GM21381 (cell line): Measurements from ENCODE around the gene ZNF580.

Experiments
- ATAC-seq: cut with Tn5 transposase; IDR thresholded peaks from one replicate; pipeline ENCODE4 v1.9.1; 2021; ENCODE audit warnings: mild to moderate bottlenecking, moderate library complexity; ENCODE audit not compliant: unreplicated experiment

The ZNF580 gene

GRCh38 chr19:55622242-55622969 is 18.4 kb upstream of the ZNF580 start:
- no peak for ATAC-seq

- ATAC-seq = no peak
These were observed 17.7 kb upstream of the ZNF580 start for GRCh38 chr19:55623130-55623529.

- ATAC-seq = no peak
These were observed 17.2 kb upstream of the ZNF580 start for GRCh38 chr19:55623561-55623960.

- ATAC-seq = no peak
These were observed 16.4 kb upstream of the ZNF580 start, which contains the start of gene ZNF784 for GRCh38 chr19:55624109-55625003. Gene ZNF784 (minus strand): TSS chr19:55624566. CDS start chr19:55624561, 5 bp downstream.

- ATAC-seq = no peak
These were observed 15.8 kb upstream of the ZNF580 start for GRCh38 chr19:55625004-55625326.

GRCh38 chr19:55626350-55626749 is 14.5 kb upstream of the ZNF580 start:
- no peak for ATAC-seq

- ATAC-seq = no peak
These were observed 8.4 kb upstream of the ZNF580 start for GRCh38 chr19:55632463-55632834.

- ATAC-seq = no peak
These were observed 6.9 kb upstream of the ZNF580 start for GRCh38 chr19:55633861-55634260.

GRCh38 chr19:55635334-55635717 is 5.5 kb upstream of the ZNF580 start:
- no peak for ATAC-seq

GRCh38 chr19:55635856-55636440 is 4.9 kb upstream of the ZNF580 start:
- ATAC-seq = no peak

GRCh38 chr19:55636723-55637122 is 4.1 kb upstream of the ZNF580 start:
- no peak for ATAC-seq

- no peak for ATAC-seq
These were observed 3.3 kb upstream of the ZNF580 start for GRCh38 chr19:55637534-55637933.

- ATAC-seq = no peak
These were observed 1.9 kb upstream of the ZNF580 start for GRCh38 chr19:55638864-55639359.

GRCh38 chr19:55640043-55640576 is 692 bp upstream of the ZNF580 start:
- ATAC-seq = no peak

- no peak for ATAC-seq
These were observed 787 bp downstream of the ZNF580 start for GRCh38 chr19:55641426-55642152.

- no peak for ATAC-seq
These were observed 1.6 kb downstream of the ZNF580 start for GRCh38 chr19:55642153-55643002.

- ATAC-seq = no peak
These were observed 2.4 kb downstream of the ZNF580 start, which contains the start of gene ZNF581 for GRCh38 chr19:55643003-55643886. Gene ZNF581 (plus strand): TSS chr19:55643649. CDS start chr19:55644572, 923 bp downstream.

- no peak for ATAC-seq
These were observed 3.0 kb downstream of the ZNF580 start for GRCh38 chr19:55643887-55644176.
